Common myeloid progenitor, CD34-positive (primary cell): ENCODE results near the gene TRIM66.

Experiments used
- CTCF ChIA-PET: fragments of 350-600 bp; sonication (Branson Sonifier 250); formaldehyde crosslinking; loops from one replicate; lab custom pipeline; 2021; ENCODE audit warnings: antibody characterized with exemption; lab: Charles Lee
- POLR2A ChIA-PET: fragments of 350-600 bp; sonication (Branson Sonifier 250); formaldehyde crosslinking; loops from one replicate; lab custom pipeline; 2021; ENCODE audit warnings: antibody characterized with exemption; lab: Charles Lee
- DNase-seq, 3 donors: peaks; one replicate each; pipeline versions ENCODE4 v3.0.0 to v3.0.0-alpha.2; 2013
- H3K27ac ChIP-seq, 2 experiments: 1 replicate in 1 of 2; 2 replicates in 1 of 2; pipeline ENCODE4 v1.7.0; 2013; ENCODE audit warnings: inconsistent platforms in 2 of 2, low read length in 2 of 2, mild to moderate bottlenecking in 2 of 2, low read depth in 1 of 2, moderate library complexity in 1 of 2; ENCODE audit not compliant: severe bottlenecking in 2 of 2, insufficient read depth in 1 of 2, poor library complexity in 1 of 2
- H3K27me3 ChIP-seq, 5 experiments: replicated peaks in 2 of 5; 1 replicate in 3 of 5; 2 replicates in 2 of 5; pipeline versions ENCODE4 v1.6.1 to v1.7.0; 2013; ENCODE audit warnings: low read length in 4 of 5, mild to moderate bottlenecking in 2 of 5, moderate library complexity in 2 of 5, inconsistent platforms in 1 of 5; ENCODE audit not compliant: insufficient read depth in 5 of 5, control insufficient read depth in 4 of 5
- H3K36me3 ChIP-seq, 4 experiments: 1 replicate in 2 of 4; 2 replicates in 2 of 4; pipeline versions ENCODE4 v1.6.1 to v1.7.0; 2013; ENCODE audit warnings: low read length in 3 of 4, control low read depth in 1 of 4, mild to moderate bottlenecking in 1 of 4; ENCODE audit not compliant: control insufficient read depth in 4 of 4, insufficient read depth in 4 of 4
- H3K4me1 ChIP-seq, 4 experiments: 1 replicate in 3 of 4; 2 replicates in 1 of 4; pipeline versions ENCODE4 v1.6.1 to v1.7.1; 2013; ENCODE audit warnings: low read length in 3 of 4, mild to moderate bottlenecking in 3 of 4, control low read depth in 1 of 4, inconsistent platforms in 1 of 4, moderate library complexity in 1 of 4; ENCODE audit not compliant: control insufficient read depth in 4 of 4, insufficient read depth in 4 of 4; ENCODE audit errors: control extremely low read depth in 1 of 4
- H3K4me3 ChIP-seq, 7 experiments: 1 replicate in 4 of 7; 2 replicates in 3 of 7; pipeline versions ENCODE4 v1.5.1 to v1.7.0; 2013; ENCODE audit warnings: mild to moderate bottlenecking in 7 of 7, low read length in 6 of 7, moderate library complexity in 6 of 7, inconsistent platforms in 2 of 7, low read depth in 2 of 7, control low read depth in 1 of 7; ENCODE audit not compliant: insufficient read depth in 4 of 7, control insufficient read depth in 1 of 7; ENCODE audit errors: extremely low read depth in 1 of 7
- H3K9me3 ChIP-seq, 5 experiments: 1 replicate in 4 of 5; 2 replicates in 1 of 5; pipeline versions ENCODE4 v1.6.1 to v1.7.1; 2013; ENCODE audit warnings: low read length in 4 of 5, mild to moderate bottlenecking in 2 of 5, inconsistent platforms in 1 of 5, low read depth in 1 of 5, moderate library complexity in 1 of 5; ENCODE audit not compliant: control insufficient read depth in 4 of 5, insufficient read depth in 2 of 5; ENCODE audit errors: control extremely low read depth in 1 of 5
- WGBS: methylation state at CpG from one replicate; pipeline ENCODE4 v1.1.5; 2013; ENCODE audit not compliant: insufficient coverage; 5-methylcytosine and 5-hydroxymethylcytosine counted together

TRIM66 gene

GRCh38 chr11:8713760-8714454, 31.4 kb upstream of the TRIM66 start:
- POLR2A ChIA-PET: interaction anchor here (0.6 kb wide), 1 partner anchor 251 kb away, joined by 3 read pairs; no protein-coding TSS in a partner anchor
- 98% methylated on average over 7 of the region's 8 CpGs for WGBS
- no peak for DNase-seq
- Histone ChIP-seq H3K4me3 (no peak overlapping the region), H3K27me3 (peaks cover 0 to 3% (median 0%) of the 10 kb centered on the region in 5 experiments), H3K27ac (no peak overlapping the region), H3K9me3 (no peaks in the 10 kb centered on the region), H3K4me1 (no peaks in the 10 kb centered on the region), H3K36me3 (no peaks in the 10 kb centered on the region)
- CTCF ChIA-PET: no interaction called here

DNA sequence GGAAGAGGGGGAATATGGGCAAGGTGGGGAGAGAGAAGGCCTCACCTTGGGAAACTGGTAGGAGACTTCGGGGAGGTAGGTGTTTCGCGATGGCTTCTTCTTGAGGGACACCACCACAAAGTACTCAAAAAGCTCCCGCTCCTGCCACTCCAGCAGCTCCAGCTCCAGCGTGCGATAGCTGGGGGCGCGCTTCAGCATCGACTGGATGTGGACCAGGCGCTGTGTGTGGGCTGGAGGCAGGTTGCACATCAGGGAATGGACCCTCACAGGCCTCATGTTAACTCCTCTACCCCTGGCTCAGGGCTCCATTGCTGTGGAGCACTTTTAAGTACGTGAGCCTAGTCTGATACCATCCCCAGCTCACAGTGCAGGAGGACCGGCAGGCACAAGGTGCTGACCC, 30.0 kb upstream of the TRIM66 start:
- no peak overlapping the region for H3K27ac ChIP-seq
- H3K4me3 ChIP-seq: no peak overlapping the region
- no peaks in the 10 kb centered on the region for H3K4me1 ChIP-seq
- H3K9me3 ChIP-seq: no peaks in the 10 kb centered on the region
- no peaks in the 10 kb centered on the region for H3K36me3 ChIP-seq
- ChIA-PET CTCF (no interaction called here), POLR2A (no interaction called here)
- no peak for DNase-seq
- H3K27me3 ChIP-seq: no peaks in the 10 kb centered on the region
- 100% methylated on average over 4 of the region's 12 CpGs for WGBS

GRCh38 chr11:8711895-8712442, 29.5 kb upstream of the TRIM66 start:
- ChIA-PET POLR2A (no interaction called here), CTCF (no interaction called here)
- Histone ChIP-seq H3K27me3 (no peaks in the 10 kb centered on the region), H3K36me3 (no peaks in the 10 kb centered on the region), H3K9me3 (no peaks in the 10 kb centered on the region), H3K27ac (no peak overlapping the region), H3K4me1 (no peaks in the 10 kb centered on the region), H3K4me3 (no peak overlapping the region)
- DNase-seq: no peak
- WGBS: 57% methylated on average over 1 of the region's 5 CpGs

DNA sequence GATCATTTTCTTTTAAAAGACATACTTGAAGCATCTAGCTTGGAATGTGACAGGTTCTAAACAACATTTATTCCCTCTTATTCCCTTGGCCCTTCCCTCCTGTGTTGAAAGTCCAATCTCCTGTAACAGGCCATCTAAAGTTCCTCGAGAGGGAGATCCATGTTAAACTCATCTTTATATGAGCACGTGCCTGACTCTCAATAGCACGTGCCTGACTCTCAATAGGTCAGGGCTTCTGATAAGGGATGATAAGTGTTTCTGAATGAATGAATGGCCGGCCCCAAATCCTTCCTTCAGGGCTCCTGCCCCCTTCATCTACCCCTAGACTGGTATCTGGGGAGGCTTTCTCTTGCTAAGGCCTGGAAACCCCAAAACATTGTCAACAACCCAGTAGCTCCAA, 27.3 kb upstream of the TRIM66 start:
- Histone ChIP-seq H3K4me3 (no peak overlapping the region), H3K36me3 (no peaks in the 10 kb centered on the region), H3K27ac (no peak overlapping the region), H3K4me1 (no peaks in the 10 kb centered on the region), H3K9me3 (no peaks in the 10 kb centered on the region), H3K27me3 (no peaks in the 10 kb centered on the region)
- CTCF ChIA-PET: no interaction called here
- no peak for DNase-seq
- POLR2A ChIA-PET: no interaction called here
- WGBS: 100% methylated on average over 2 of the region's 4 CpGs

DNA sequence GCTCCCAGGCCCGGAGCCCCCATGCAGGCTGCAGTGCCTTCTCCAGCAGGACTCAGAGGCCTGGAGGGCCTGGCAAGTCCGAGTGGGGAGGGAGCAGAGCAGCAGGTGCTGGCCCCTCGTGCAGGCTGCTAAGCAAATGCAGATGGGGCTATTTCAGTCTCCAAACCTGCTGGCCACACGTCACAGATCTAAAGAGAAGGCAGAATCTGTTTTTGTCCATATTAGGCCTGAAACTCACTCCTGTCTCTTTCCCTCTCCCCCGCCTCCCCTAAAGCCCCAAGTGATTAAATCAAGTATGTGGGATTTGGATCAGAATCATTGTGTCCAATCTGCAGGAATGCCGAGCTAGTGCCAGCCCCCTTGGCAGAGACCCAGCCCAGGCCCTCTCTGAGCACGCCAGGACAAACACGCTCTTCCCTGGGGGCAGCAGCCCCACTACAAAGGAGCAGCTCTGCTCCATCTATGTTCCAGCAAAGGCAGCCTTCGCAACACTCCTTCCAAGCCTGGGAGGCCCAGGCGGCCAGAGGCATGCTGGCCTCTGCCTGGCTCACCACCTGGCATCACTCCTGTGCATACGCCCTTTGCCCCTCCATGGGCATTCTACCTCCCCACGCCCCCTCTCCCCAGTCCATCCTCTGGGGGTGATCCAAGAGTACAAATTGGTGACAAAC, 26.7 kb upstream of the TRIM66 start:
- no peak for DNase-seq
- CTCF ChIA-PET: no interaction called here
- POLR2A ChIA-PET: no interaction called here
- H3K36me3 ChIP-seq: no peaks in the 10 kb centered on the region
- 97% methylated on average over 10 of the region's 12 CpGs for WGBS
- H3K9me3 ChIP-seq: no peaks in the 10 kb centered on the region
- no peaks in the 10 kb centered on the region for H3K27me3 ChIP-seq
- H3K4me1 ChIP-seq: no peaks in the 10 kb centered on the region
- no peak overlapping the region for H3K27ac ChIP-seq
- H3K4me3 ChIP-seq: no peak overlapping the region

DNA sequence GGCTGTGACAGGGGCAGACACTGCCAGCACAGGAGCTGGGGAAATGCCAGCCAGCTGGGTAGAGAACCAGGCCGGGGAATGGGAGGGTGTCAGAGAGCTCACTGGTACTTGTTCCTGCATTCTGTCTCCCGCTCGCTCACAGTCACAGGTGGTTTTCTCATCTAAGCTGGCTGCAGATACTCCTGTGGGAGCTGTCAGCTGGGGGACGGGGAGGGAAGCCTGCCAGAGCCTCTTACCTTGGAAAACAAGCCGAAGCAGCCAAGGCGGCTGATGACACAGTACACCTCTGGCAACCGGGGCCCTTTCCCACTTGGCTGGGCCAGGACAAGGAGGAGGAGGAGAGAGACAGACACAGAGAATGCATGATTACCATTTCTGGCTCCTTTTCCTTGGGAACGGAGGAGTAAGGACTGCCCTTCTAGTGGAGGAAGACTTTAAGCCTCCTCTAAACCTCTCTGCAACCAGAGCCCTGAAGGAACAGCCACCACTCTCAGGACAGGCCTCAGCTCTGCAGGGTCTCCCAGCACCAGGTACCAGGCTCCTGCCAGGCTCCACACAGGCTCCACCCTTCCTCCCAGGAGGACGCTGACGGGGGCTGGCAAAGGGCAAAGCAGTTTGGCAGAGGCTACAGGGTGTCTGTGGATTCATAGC, 25.2 kb upstream of the TRIM66 start:
- POLR2A ChIA-PET: no interaction called here

More for the DNA sequence above, 25.2 kb upstream of the TRIM66 start:
- no peak overlapping the region for H3K27ac ChIP-seq
- H3K9me3 ChIP-seq: no peaks in the 10 kb centered on the region
- DNase-seq: no peak
- H3K27me3 ChIP-seq: no peaks in the 10 kb centered on the region
- no peaks in the 10 kb centered on the region for H3K4me1 ChIP-seq
- CTCF ChIA-PET: no interaction called here
- 94% methylated on average over 9 of the region's 10 CpGs for WGBS
- no peaks in the 10 kb centered on the region for H3K36me3 ChIP-seq
- H3K4me3 ChIP-seq: no peak overlapping the region
